Calu3 (cell line): ENCODE data around the gene ARSG. TPM values are rescaled to one million over a fixed set of nuclear protein-coding genes. Genes with fewer than 3 reads are reported as not detected.

ENCODE experiments used
- BruUV-seq: library from RNA; stranded (reverse); fragments of 400-500 nt; replicated peaks from 2 replicates; lab custom pipeline; 2021; lab: Mats Ljungman, UMichigan
- CTCF ChIA-PET: fragments of 300-600 bp; sonication (Branson Sonifier 250); formaldehyde crosslinking; loops from one replicate; lab custom pipeline; 2022; ENCODE audit warnings: antibody characterized with exemption; lab: Charles Lee
- DNase-seq: peaks from one replicate; pipeline ENCODE4 v3.0.0; 2022
- H3K27ac Mint-ChIP-seq: one replicate; pipeline ENCODE4 v1.8.0; 2022; ENCODE audit warnings: mixed read lengths; ENCODE audit not compliant: unreplicated experiment
- H3K27me3 Mint-ChIP-seq: one replicate; pipeline ENCODE4 v1.8.0; 2022; ENCODE audit warnings: mixed read lengths; ENCODE audit not compliant: unreplicated experiment
- H3K36me3 Mint-ChIP-seq: one replicate; pipeline ENCODE4 v1.8.0; 2022; ENCODE audit warnings: mild to moderate bottlenecking, moderate library complexity, mixed read lengths; ENCODE audit not compliant: insufficient read depth, unreplicated experiment
- H3K4me1 Mint-ChIP-seq: one replicate; pipeline ENCODE4 v1.8.0; 2022; ENCODE audit warnings: mild to moderate bottlenecking, low read depth, mixed read lengths; ENCODE audit not compliant: unreplicated experiment
- H3K4me3 Mint-ChIP-seq: one replicate; pipeline ENCODE4 v1.8.0; 2022; ENCODE audit warnings: mild to moderate bottlenecking, low read depth, moderate library complexity, mixed read lengths; ENCODE audit not compliant: unreplicated experiment
- H3K9me3 Mint-ChIP-seq: one replicate; pipeline ENCODE4 v1.8.0; 2022; ENCODE audit warnings: low read depth, mixed read lengths; ENCODE audit not compliant: unreplicated experiment
- intact Hi-C: fragments of 100-400 bp; cut with micrococcal nuclease; formaldehyde crosslinking; loops from one replicate; pipeline ENCODE4 v1.10.0; 2022; ENCODE audit not compliant: unreplicated experiment
- total RNA-seq: library from RNA; stranded (reverse); gene quantifications from 2 replicates; pipeline ENCODE4 v1.2.3, GENCODE V29; 2022
- TF ChIP-seq, protein P1 (sequence below): fragments of 200-600 bp; IDR thresholded peaks from one replicate; pipeline ENCODE4 v1.8.0; 2022; ENCODE audit warnings: antibody characterized with exemption; ENCODE audit not compliant: unreplicated experiment

The ARSG gene
- total RNA-seq, 1 experiment from 2014 or later, result 1.4 TPM

DNA sequence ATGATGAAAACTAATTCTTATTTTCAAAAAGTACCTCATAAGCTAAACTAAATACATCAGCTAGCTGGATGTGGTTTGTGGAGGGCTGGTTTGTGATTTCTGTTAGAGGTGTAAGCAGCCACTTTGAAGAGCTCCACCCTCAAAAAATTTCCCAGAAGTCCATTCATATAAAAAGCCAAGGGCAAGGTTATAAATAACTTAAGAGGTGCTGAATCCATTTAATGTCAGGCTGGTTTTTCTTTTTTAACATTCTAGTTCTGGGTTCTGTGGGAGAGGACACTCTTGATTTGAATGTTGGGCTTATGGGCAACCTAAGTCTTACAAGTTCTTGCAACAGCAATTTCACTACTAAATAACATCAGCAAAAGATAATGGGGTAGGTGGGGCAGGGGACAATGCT, 169.4 kb downstream of the ARSG start:
- Mint-ChIP-seq H3K4me3 (no peak overlapping the region), H3K4me1 (peaks cover 16% of the 10 kb centered on the region), H3K36me3 (peaks cover 23% of the 10 kb centered on the region), H3K27me3 (no peaks in the 10 kb centered on the region), H3K27ac (no peak overlapping the region), H3K9me3 (no peaks in the 10 kb centered on the region)
- no peak for DNase-seq
- CTCF ChIA-PET, result no interaction called here
- intact Hi-C loops, result loop anchor here (10.0 kb wide), 1 partner anchor 496 kb away; no protein-coding TSS in a partner anchor
- TF ChIP-seq, protein P1, sequence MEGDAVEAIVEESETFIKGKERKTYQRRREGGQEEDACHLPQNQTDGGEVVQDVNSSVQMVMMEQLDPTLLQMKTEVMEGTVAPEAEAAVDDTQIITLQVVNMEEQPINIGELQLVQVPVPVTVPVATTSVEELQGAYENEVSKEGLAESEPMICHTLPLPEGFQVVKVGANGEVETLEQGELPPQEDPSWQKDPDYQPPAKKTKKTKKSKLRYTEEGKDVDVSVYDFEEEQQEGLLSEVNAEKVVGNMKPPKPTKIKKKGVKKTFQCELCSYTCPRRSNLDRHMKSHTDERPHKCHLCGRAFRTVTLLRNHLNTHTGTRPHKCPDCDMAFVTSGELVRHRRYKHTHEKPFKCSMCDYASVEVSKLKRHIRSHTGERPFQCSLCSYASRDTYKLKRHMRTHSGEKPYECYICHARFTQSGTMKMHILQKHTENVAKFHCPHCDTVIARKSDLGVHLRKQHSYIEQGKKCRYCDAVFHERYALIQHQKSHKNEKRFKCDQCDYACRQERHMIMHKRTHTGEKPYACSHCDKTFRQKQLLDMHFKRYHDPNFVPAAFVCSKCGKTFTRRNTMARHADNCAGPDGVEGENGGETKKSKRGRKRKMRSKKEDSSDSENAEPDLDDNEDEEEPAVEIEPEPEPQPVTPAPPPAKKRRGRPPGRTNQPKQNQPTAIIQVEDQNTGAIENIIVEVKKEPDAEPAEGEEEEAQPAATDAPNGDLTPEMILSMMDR, result no peak
- no TSS peak for BruUV-seq

DNA sequence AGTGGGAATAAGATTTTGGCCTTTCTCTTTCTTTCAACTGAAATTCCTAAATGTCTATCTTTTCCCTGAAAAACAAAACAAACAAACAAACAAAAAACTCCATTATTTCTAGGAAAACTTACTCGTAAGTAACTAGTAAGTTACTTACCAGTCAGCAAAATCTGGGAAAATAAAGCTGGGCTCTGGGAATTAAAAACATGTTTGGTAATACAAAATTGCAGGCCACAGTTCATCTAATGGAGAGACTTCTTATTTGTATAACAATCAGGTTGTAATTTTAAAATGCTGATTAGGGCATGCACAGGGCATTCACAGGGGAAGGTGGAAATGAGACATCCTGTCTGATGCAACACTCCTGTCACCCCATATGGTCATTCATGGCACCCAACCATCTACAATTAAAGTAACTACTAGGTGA, 169.8 kb downstream of the ARSG start:
- peaks cover 22% of the 10 kb centered on the region for H3K36me3 Mint-ChIP-seq
- TF ChIP-seq, protein P1, result no peak
- no peak overlapping the region for H3K4me3 Mint-ChIP-seq
- intact Hi-C loops, result loop anchor here (10.0 kb wide), 1 partner anchor 496 kb away; no protein-coding TSS in a partner anchor
- H3K27ac Mint-ChIP-seq, result peak overlapping the region; percentile 78
- H3K27me3 Mint-ChIP-seq, result no peaks in the 10 kb centered on the region
- no TSS peak for BruUV-seq
- peaks cover 20% of the 10 kb centered on the region for H3K4me1 Mint-ChIP-seq
- DNase-seq, result no peak
- H3K9me3 Mint-ChIP-seq, result no peaks in the 10 kb centered on the region
- CTCF ChIA-PET, result no interaction called here

DNA sequence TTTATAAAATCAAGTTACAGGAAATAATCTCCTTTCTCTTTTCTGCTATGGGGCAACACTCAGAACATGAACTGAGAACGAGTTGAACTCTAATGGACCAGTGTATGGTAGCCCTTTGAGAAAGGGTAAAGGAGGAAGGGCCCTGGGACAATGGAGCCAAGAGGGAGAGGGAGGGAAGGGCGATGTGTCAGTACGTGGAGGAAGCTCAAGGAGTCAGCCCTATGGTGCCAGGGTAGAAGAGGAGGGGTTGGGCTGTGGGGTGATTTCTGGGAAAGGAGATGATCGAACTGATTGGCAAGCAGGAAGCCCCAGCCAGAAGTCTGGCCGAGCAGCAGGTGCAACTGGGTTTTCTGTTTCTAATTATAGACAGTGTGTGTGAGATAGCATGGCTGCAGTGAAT, 170.3 kb downstream of the ARSG start:
- no TSS peak for BruUV-seq
- no peak overlapping the region for H3K4me3 Mint-ChIP-seq

DNA sequence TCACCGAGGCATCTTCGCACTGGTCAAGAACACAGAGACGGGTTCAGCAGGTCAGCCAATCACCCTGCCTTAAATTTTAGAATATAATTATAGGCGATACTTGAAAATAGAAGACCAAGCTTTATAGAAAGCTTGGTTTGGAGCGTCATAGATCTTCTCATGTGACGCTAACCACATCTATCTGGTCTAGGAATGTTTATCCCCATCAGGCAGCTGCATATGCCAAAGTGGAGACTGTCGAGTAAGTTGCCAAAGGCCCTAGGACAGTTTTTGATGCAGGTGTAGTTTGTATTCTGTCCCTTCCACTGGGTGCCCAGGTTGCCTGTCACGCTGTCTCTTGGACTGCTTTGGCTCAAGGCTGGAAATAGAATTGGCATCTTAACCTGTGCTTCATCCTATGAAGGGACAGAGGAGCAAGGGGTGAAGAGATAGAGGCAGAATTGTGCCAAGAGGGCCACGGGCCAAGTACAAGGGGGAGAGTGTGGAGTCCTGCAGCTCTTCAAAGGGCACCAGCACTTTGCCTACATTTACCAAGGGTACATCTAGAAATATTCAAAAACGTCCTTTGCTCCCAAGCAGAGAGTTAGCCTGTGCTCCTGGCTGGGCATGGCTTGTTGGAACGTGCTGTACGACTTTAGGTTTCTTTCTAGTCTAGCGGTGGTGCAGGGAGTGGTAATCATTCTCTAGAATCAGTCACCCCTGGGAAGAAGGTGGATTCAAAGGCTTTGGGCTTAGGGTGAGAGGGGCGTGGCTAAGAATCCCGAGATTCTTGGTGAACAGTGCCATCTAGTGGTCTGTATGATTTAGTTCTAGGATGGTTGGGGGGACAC, 171.3 kb downstream of the ARSG start:
- peak; percentile 76 for DNase-seq
- intact Hi-C loops, result loop anchor here (1.0 to 10.0 kb wide), 3 partner anchors 26 to 498 kb away; no protein-coding TSS in a partner anchor
- peaks cover 7% of the 10 kb centered on the region for H3K36me3 Mint-ChIP-seq
- no TSS peak for BruUV-seq
- peaks cover 7% of the 10 kb centered on the region for H3K27me3 Mint-ChIP-seq
- CTCF ChIA-PET, result interaction anchor here (0.7 to 0.8 kb wide), 2 partner anchors 289 to 312 kb away, joined by 3 read pairs; no protein-coding TSS in a partner anchor
- TF ChIP-seq, protein P1, result peak; percentile 55
- peaks cover 23% of the 10 kb centered on the region for H3K4me1 Mint-ChIP-seq
- no peak overlapping the region for H3K4me3 Mint-ChIP-seq
- no peaks in the 10 kb centered on the region for H3K9me3 Mint-ChIP-seq
- no peak overlapping the region for H3K27ac Mint-ChIP-seq

More for the DNA sequence above, 170.3 kb downstream of the ARSG start:
- H3K36me3 Mint-ChIP-seq, result peaks cover 17% of the 10 kb centered on the region
- H3K27ac Mint-ChIP-seq, result peak overlapping the region; percentile 78
- CTCF ChIA-PET, result no interaction called here
- no peaks in the 10 kb centered on the region for H3K9me3 Mint-ChIP-seq
- DNase-seq, result no peak
- peaks cover 23% of the 10 kb centered on the region for H3K4me1 Mint-ChIP-seq
- TF ChIP-seq, protein P1, result no peak
- no peaks in the 10 kb centered on the region for H3K27me3 Mint-ChIP-seq
- intact Hi-C loops, result loop anchor here (10.0 kb wide), 1 partner anchor 497 kb away; no protein-coding TSS in a partner anchor
